LNCaP clone FGC (cell line): ENCODE measurements around the gene MGST3.
"Not testable (repeated sequence)": the region's sequence is repeated elsewhere in the genome, so short reads cannot be mapped to it uniquely, and the experiment has no call there.

Experiments
- DNase-seq: peaks from one replicate; pipeline ENCODE4 v3.0.0-alpha.2; 2011; ENCODE audit warnings: low read depth
- H3K4me3 ChIP-seq: 2 replicates; pipeline ENCODE4 v1.5.1; 2011; ENCODE audit warnings: mild to moderate bottlenecking, low read depth, low read length, control low read depth
- CTCF ChIP-seq: IDR thresholded peaks from 2 replicates; pipeline ENCODE4 v1.5.1; 2012; ENCODE audit warnings: mild to moderate bottlenecking; ENCODE audit not compliant: control insufficient read depth, insufficient read depth; ENCODE audit errors: extremely low read depth

MGST3 gene

GRCh38 chr1:165597883-165598675, 33.0 kb upstream of the MGST3 start:
- TF ChIP-seq CTCF: no peak

GRCh38 chr1:165598676-165599059, 32.4 kb upstream of the MGST3 start:
- no peak for TF ChIP-seq CTCF
- DNase-seq: no peak

More at GRCh38 chr1:165597883-165598675, 33.0 kb upstream of the MGST3 start:
- peak overlapping the region; percentile 53 for H3K4me3 ChIP-seq
- DNase-seq: peak; percentile 65

DNA sequence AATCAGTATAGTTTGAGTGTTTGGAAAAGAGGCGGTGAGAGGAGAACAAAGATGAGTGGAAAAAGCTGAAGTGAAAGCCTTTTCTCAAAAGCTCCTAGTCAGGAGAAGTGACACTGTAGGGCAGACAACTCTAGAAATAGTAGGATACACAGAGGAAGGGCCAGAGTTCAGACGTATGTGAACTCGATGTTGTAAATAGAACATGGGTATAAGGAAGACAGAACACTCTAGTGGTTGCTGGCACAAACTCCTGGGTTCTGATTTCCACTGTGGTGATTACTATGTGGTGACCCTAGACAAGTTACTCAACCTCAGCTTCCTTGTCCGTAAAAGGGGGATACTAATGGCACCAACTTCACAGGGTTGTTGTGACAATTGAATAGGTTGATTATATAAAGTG, 30.2 kb upstream of the MGST3 start:
- no peak for DNase-seq
- no peak overlapping the region for H3K4me3 ChIP-seq
- no peak for TF ChIP-seq CTCF

More at GRCh38 chr1:165598676-165599059, 32.4 kb upstream of the MGST3 start:
- H3K4me3 ChIP-seq: peak overlapping the region; percentile 53

DNA sequence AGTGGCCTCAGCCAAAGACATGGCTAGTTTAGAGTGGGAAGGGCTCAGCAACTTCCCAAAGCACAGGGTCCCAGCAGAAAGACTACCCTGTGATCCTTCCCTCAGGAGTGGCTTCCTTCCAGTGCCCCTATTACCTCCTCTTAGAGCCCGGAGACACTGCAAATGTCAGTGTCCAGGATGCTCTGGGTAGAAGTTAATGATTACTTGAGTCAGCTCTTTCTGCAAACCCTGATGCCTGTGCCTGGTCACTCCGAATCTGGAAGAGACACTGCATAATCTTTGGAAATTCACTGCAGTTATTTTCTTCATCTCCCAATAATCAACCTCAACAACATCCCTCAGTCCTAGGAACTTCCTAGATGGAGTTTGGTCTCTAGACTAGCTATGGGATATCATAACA, 27.2 kb upstream of the MGST3 start:
- no peak for TF ChIP-seq CTCF

DNA sequence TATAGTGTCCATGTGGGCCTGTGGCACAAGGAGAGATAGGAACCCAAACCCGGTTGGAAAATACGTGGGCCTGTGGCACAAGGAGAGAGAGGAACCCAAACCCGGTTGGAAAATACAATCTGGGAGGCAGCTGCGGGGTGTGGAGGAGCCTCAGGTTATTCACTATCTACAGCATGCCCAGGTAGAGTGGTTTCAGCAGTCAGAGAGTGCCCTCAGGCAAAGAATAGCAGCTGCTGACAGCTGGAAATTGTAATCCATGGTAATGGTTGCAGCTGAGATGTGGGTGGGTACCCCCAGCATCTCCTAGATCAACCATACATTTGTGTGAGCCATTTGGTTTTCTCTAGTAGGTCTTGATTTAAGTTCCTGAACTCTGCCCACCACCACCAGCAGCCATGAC, 25.8 kb upstream of the MGST3 start:
- no peak for TF ChIP-seq CTCF
- DNase-seq: no peak
- H3K4me3 ChIP-seq: no peak overlapping the region

More for the DNA sequence above, 27.2 kb upstream of the MGST3 start:
- no peak overlapping the region for H3K4me3 ChIP-seq
- no peak for DNase-seq

- DNase-seq, H3K4me3 ChIP-seq: not testable (repeated sequence)
Observed at GRCh38 chr1:165606676-165607075, 24.4 kb upstream of the MGST3 start.

DNA sequence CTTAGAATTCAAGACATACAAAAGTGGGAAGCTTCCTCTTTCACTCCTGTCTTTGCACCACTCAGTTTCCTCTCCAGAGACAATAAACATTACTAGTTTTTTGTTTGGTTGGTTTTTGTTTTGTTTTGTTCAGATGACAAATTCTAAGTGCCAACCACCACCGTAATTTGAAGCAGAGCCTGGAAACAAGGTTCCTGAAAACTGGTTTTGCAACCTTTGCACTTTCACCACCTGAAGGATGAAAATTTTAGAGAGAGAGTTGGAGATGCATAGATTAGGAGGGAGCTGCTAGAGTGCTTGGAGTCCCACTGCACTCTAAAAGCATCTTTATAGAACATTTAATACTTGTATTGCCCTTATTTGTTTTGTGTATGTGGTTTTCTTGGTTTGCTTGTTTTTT, 20.2 kb upstream of the MGST3 start:
- peak overlapping the region; percentile 26; the same call in 1 of the 2 replicates for H3K4me3 ChIP-seq
- no peak for DNase-seq
- no peak for TF ChIP-seq CTCF
